Cerebellar nuclear complex (tissue), 1 donor: ENCODE results near the gene BTNL3.
"Not testable (repeated sequence)": the region's sequence is repeated elsewhere in the genome, so short reads cannot be mapped to it uniquely, and the experiment has no call there.

Experiments used
- DNase-seq, 2 experiments: peaks; one replicate each; lab custom pipeline; 2025; lab: John Stamatoyannopoulos, UW

BTNL3 gene, protein sequence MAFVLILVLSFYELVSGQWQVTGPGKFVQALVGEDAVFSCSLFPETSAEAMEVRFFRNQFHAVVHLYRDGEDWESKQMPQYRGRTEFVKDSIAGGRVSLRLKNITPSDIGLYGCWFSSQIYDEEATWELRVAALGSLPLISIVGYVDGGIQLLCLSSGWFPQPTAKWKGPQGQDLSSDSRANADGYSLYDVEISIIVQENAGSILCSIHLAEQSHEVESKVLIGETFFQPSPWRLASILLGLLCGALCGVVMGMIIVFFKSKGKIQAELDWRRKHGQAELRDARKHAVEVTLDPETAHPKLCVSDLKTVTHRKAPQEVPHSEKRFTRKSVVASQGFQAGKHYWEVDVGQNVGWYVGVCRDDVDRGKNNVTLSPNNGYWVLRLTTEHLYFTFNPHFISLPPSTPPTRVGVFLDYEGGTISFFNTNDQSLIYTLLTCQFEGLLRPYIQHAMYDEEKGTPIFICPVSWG

GRCh38 chr5:180988592-180988991 lies at the start of gene BTNL3:
Gene BTNL3 (plus strand): TSS chr5:180988846. CDS start chr5:180989029, 183 bp downstream.
- DNase-seq: no peak

- DNase-seq: no peak
Measured at GRCh38 chr5:180950291-180950949, 38.2 kb upstream of the BTNL3 start.

DNA sequence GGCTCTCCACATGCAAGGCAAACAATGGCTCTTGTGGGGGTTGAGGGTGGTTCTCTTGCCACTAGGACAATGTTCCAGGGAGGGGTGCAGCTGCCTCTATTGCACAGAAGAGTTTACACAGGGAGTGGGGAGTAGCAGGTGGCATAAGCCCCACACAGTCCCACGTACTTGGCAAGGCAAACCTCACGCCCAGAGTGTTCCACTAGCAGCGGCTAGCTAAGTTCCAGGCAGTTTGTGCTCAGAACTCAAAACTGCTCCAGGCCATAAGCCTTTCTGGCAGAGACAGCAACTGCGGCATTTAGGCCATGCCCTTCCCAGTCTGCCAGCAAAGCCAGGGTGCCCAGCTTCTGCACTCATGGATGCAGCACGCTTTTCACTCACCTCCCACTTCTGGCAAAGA lies 29.0 kb upstream of the BTNL3 start:
- no peak for DNase-seq

DNA sequence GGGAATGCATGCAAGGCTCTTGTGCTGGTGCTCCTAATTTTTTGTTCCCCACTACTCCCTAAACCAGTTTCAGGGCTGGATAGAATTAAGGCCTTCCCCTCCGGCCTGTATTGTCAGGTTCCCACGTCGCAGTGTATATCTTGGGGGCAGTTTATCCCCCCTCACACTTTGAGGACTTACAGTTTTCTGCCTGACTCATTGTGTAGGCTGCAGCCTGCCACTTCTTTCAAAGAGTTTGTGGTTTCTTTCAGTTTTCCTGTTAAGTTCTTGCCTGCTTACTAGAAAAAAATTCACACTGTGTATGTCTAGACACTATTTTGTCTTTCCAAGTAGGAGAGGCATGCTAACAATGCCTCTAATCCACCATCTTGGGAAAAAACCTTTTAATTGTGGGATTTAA lies 28.4 kb upstream of the BTNL3 start:
- DNase-seq: no peak

GRCh38 chr5:180969406-180969805 lies 19.2 kb upstream of the BTNL3 start:
- DNase-seq: no peak

DNA sequence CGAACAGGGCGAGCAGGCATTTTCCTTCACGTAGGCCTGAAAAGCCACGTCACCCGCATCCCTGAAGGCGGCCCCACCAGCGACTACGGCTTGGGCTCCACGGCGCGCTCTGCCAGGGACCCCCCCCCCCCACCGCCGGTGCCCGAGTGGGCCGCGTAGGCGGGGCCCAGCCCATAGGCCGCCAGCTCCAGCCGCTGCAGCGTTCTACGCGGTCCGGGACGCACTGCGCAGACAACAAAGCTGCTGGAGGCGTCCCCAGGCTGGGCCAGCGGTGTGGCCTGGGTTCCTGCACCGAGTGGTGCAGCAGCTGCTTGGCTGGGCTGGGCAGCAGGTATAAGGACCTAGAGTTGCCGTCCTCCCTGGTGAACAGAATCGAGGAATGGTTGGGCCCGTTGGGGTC lies 18.3 kb upstream of the BTNL3 start:
- DNase-seq: no peak

DNA sequence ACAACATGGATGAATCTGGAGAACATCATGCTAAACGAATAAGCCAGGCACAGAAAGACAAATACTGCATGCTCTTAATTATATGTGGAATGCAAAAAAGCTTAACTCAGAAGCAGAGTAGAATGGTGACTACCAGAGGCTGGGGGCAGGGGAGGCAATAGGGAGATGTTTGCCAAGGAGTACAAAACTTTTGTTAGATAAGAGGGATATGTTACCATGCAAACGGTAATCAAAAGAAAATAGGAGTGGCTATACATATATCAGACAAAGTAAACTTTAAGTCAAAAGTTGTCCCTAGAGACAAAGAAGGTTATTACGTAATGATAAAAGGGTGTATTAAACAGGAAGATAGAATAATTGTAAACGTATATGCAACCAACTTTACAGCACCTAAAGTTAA lies 17.8 kb upstream of the BTNL3 start:
- no peak for DNase-seq

GRCh38 chr5:180974612-180975315 lies 13.9 kb upstream of the BTNL3 start:
- no peak for DNase-seq

DNA sequence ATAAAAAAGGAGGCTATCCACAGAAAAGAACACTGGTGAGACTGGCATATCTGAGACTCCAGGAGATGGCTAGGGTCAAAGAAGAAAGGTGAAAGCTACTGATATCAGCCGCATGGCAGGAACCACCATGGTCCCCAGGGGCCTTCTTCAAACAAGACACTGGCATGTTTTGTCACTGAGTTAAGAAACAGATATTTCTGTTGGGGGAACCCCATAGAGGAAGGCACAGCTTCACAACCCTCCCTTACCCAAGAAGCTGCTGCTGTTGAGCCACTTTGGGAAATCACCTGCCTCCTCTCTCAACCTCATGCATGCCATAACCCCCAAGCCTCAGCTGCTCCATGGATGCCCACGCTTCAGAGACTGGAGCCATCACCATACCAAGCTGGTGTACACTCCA lies 13.3 kb upstream of the BTNL3 start:
- DNase-seq: no peak

DNA sequence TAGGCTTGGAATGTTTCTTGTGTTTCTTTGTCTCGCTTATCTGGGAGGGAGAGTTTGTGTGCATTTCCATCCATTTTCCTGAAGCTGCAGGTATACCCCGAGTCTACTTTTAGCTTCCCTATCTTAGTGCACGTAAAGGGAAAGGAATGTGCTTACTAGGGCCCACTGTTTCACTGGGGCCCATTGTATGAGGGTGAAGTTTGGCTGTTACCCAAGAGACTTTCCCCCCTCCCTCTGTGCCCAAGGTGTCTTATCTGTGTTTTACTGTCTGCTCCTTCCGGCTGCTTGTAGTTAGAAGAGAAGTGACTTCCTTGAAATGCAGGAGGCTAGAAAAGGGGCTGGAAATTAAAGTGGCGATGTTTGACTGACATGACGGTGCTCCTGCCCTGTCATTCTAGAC lies 12.1 kb upstream of the BTNL3 start:
- no peak for DNase-seq

DNA sequence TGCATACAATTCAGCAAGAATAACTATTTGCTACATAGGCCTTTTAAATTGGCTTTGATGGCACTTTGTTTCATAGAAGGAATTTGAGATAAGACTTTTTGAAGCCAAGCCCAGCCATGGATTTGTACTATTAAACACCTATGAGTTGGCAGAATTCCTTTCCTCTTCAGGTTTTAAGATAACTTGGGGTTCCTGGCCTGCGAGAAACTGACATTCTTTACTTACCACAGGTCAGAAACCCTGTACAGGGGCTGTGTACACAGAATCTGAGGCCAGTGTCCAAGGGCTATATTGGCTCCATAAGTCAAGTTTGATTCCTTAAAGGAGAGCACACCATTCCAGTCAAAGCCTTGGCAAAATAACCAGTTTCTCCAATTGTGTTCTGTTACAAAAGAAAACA lies 10.8 kb upstream of the BTNL3 start:
- DNase-seq: no peak

GRCh38 chr5:180982008-180982741 lies 6.5 kb upstream of the BTNL3 start:
- no peak for DNase-seq

GRCh38 chr5:180988016-180988415 lies 630 bp upstream of the BTNL3 start:
- DNase-seq: no peak

GRCh38 chr5:180990086-180990881 lies 1.6 kb downstream of the BTNL3 start:
- DNase-seq: no peak

DNA sequence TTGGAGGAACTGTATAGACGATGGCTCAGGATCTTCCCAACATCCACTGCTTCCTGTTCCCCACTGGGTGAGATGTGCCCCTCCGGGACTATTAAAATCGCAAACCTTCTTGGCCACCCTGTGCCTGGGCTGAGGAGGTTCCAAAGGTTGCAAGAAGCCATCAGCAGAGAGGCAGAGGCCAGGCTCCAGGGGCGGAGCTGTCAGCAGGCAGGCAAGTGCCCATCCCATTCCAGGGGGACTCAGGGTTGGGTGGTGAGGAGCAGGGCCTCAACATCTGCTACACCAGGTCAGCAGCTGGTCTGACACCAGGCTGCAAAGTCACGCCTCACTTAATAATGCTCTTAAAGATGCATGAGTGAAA lies 2.2 kb downstream of the BTNL3 start:
- no peak for DNase-seq

GRCh38 chr5:181001947-181002346 lies 13.3 kb downstream of the BTNL3 start:
- no peak for DNase-seq

DNA sequence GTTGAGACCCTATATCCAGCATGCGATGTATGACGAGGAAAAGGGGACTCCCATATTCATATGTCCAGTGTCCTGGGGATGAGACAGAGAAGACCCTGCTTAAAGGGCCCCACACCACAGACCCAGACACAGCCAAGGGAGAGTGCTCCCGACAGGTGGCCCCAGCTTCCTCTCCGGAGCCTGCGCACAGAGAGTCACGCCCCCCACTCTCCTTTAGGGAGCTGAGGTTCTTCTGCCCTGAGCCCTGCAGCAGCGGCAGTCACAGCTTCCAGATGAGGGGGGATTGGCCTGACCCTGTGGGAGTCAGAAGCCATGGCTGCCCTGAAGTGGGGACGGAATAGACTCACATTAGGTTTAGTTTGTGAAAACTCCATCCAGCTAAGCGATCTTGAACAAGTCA lies 17.1 kb downstream of the BTNL3 start:
- no peak for DNase-seq

- no peak for DNase-seq
Measured at GRCh38 chr5:181008136-181008535, 19.5 kb downstream of the BTNL3 start.

DNA sequence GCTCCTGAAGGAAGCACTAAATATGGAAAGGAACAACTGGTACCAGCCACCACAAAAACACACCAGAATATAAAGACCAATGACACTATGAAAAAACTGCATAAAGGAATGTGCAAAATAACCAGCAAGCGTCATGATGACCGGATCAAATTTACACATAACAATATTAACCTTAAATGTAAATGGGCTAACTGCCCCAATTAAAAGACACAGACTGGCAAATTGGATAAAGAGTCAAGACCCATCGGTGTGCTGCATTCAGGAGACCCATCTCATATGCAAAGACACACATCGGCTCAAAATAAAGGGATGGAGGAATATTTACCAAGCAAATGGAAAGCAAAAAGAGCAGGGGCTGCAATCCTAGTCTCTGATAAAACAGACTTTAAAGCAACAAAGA lies 21.4 kb downstream of the BTNL3 start:
- DNase-seq: not testable (repeated sequence)

DNA sequence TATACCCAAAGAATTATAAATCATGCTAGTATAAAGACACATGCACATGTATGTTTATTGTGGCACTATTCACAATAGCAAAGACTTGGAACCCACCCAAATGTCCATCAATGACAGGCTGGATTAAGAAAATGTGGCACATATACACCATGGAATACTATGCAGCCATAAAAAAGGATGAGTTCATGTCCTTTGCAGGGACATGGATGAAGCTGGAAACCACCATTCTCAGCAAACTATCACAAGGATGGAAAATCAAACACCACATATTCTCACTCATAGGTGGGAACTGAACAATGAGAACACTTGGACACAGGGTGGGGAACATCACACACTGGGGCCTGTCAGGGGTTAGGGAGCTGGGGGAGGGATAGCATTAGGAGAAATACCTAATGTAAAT lies 26.0 kb downstream of the BTNL3 start:
- DNase-seq: not testable (repeated sequence)

- DNase-seq: not testable (repeated sequence)
Measured at GRCh38 chr5:181017448-181017847, 28.8 kb downstream of the BTNL3 start.
